Measurements from ENCODE around the gene C19orf25.

DNA sequence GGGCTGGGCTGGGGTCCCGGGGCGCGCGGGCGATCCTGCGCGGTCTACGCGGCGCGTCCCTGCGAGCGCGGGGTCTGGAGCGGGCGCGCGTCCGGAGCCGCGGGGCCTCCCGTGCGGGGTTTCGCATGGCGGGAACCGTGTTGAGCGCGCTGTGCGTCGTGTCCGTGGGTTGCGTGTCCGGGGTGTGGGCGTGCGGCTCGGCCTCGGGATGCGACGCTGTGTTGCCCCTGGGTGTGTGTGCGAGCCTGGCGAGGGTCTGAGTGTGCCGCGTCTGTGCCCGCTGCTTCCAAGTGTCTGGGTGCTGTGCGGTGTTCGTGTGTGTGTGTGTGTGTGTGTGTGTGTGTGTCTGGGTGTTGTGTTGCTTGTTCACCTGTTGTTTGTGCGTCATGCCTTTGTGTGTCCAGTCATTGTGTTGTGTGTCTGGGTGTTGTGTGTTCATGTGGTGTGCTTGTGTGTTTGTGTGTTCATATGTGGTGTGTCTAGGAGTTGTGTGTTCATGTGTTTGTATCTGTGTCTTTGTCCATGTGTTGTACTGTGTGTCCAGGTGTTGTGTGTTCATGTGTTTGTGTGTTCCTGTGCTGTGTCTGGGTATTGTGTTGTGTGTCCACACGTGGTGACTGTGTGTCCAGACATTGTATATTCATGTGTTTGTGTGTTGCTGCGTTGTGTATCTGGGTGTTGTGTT, 45.4 kb upstream of the C19orf25 start:
- TF ChIP-seq, protein P1, sequence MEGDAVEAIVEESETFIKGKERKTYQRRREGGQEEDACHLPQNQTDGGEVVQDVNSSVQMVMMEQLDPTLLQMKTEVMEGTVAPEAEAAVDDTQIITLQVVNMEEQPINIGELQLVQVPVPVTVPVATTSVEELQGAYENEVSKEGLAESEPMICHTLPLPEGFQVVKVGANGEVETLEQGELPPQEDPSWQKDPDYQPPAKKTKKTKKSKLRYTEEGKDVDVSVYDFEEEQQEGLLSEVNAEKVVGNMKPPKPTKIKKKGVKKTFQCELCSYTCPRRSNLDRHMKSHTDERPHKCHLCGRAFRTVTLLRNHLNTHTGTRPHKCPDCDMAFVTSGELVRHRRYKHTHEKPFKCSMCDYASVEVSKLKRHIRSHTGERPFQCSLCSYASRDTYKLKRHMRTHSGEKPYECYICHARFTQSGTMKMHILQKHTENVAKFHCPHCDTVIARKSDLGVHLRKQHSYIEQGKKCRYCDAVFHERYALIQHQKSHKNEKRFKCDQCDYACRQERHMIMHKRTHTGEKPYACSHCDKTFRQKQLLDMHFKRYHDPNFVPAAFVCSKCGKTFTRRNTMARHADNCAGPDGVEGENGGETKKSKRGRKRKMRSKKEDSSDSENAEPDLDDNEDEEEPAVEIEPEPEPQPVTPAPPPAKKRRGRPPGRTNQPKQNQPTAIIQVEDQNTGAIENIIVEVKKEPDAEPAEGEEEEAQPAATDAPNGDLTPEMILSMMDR (IDR thresholded peaks at IDR 0.05; ENCODE audit: low read depth, low read length) = no peak
- TF ChIP-seq POLR2A (IDR thresholded peaks at IDR 0.05; ENCODE audit: extremely low read depth, insufficient read length) = no peak
- TF ChIP-seq, protein P2, sequence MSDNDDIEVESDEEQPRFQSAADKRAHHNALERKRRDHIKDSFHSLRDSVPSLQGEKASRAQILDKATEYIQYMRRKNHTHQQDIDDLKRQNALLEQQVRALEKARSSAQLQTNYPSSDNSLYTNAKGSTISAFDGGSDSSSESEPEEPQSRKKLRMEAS (IDR thresholded peaks at IDR 0.05; ENCODE audit: low read depth, low read length) = no peak

All from NB4 (cell line).